Measurements from ENCODE around the gene TNP2.

DNA sequence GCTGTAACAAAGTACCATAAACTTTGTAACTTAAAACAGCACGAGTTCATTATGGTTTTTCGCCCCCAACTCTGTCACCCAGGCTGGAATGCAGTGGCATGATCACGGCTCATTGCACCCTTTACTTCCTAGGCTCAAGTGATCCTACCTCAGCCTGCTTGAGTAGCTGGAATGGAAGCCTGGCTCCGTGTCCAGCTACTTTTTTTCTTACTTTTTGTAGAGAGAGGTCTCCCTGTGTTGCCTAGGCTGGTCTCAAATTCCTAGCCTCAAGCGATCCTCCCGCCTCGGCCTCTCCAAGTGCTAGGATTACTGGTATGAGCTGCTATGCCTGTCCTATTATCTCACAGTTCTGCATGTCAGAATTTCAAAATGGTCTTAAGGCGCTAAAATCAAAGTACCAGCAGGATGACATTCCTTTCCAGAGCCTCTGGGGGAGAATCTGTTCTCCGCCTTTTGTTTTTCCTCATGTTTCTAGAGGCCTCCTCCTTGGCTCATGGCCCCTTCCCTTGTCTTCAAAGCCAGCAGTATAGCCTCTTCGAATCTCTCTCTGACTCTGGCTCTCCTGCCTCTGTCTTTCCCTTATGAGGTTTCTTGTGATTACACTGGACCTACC lies 22.1 kb upstream of the TNP2 start:
- TF ChIP-seq EZH2phosphoT487 (IDR thresholded peaks at IDR 0.05; ENCODE audit: borderline replicate concordance) (no peak), CTCF (IDR thresholded peaks at IDR 0.05 in 2 of 3, conservative IDR thresholded peaks at IDR 0.05 in 1 of 3; ENCODE audit: borderline replicate concordance in 1 of 3, insufficient read depth in 1 of 3, low read depth in 2 of 3, low read length in 2 of 3) (no peak), POLR2A (IDR thresholded peaks at IDR 0.05; ENCODE audit: borderline replicate concordance, extremely low read depth, insufficient read depth, insufficient read length) (no peak), ZNF274 (IDR thresholded peaks at IDR 0.05; ENCODE audit: low read depth, low read length) (no peak), SP1 (IDR thresholded peaks at IDR 0.05; ENCODE audit: low read depth) (no peak), JUND (IDR thresholded peaks at IDR 0.05) (no peak), CEBPB (IDR thresholded peaks at IDR 0.05; ENCODE audit: low read depth) (no peak), POLR2AphosphoS5 (IDR thresholded peaks at IDR 0.05; ENCODE audit: low read depth, low read length) (no peak), EGR1 (IDR thresholded peaks at IDR 0.05; ENCODE audit: low read depth) (no peak), SRF (IDR thresholded peaks at IDR 0.05; ENCODE audit: low read depth) (no peak)
- TF ChIP-seq, protein P1, sequence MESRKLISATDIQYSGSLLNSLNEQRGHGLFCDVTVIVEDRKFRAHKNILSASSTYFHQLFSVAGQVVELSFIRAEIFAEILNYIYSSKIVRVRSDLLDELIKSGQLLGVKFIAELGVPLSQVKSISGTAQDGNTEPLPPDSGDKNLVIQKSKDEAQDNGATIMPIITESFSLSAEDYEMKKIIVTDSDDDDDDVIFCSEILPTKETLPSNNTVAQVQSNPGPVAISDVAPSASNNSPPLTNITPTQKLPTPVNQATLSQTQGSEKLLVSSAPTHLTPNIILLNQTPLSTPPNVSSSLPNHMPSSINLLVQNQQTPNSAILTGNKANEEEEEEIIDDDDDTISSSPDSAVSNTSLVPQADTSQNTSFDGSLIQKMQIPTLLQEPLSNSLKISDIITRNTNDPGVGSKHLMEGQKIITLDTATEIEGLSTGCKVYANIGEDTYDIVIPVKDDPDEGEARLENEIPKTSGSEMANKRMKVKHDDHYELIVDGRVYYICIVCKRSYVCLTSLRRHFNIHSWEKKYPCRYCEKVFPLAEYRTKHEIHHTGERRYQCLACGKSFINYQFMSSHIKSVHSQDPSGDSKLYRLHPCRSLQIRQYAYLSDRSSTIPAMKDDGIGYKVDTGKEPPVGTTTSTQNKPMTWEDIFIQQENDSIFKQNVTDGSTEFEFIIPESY (IDR thresholded peaks at IDR 0.05; ENCODE audit: extremely low read depth, insufficient replicate concordance, low read length) = no peak
- TF ChIP-seq, protein P2, sequence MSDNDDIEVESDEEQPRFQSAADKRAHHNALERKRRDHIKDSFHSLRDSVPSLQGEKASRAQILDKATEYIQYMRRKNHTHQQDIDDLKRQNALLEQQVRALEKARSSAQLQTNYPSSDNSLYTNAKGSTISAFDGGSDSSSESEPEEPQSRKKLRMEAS (IDR thresholded peaks at IDR 0.05) = no peak
